Fibroblast of villous mesenchyme (primary cell): ENCODE data around the gene OR4F6. TPM values are rescaled to one million over a fixed set of nuclear protein-coding genes. Genes with fewer than 3 reads are reported as not detected.
"Not testable (repeated sequence)": the region's sequence is repeated elsewhere in the genome, so short reads cannot be mapped to it uniquely, and the experiment has no call there.

ENCODE experiments used
- DNase-seq: peaks from one replicate; pipeline ENCODE4 v3.0.0-alpha.2; 2010; ENCODE audit warnings: low read depth
- H3K4me3 ChIP-seq: 2 replicates; pipeline ENCODE4 v1.5.1; 2011; ENCODE audit warnings: low read depth, mild to moderate bottlenecking, low read length
- total RNA-seq: library from RNA; depleted of rRNA; stranded (reverse); fragments of >200 nt; gene quantifications from 2 replicates; pipeline ENCODE4 v1.2.3, GENCODE V29; 2012
- TF ChIP-seq, protein P1 (sequence below): IDR thresholded peaks from 2 replicates; pipeline ENCODE4 v1.5.1; 2012; ENCODE audit warnings: low read depth, mild to moderate bottlenecking, low read length; ENCODE audit not compliant: insufficient read depth

Gene OR4F6, protein sequence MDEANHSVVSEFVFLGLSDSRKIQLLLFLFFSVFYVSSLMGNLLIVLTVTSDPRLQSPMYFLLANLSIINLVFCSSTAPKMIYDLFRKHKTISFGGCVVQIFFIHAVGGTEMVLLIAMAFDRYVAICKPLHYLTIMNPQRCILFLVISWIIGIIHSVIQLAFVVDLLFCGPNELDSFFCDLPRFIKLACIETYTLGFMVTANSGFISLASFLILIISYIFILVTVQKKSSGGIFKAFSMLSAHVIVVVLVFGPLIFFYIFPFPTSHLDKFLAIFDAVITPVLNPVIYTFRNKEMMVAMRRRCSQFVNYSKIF
- not detected in 2 replicates for total RNA-seq

DNA sequence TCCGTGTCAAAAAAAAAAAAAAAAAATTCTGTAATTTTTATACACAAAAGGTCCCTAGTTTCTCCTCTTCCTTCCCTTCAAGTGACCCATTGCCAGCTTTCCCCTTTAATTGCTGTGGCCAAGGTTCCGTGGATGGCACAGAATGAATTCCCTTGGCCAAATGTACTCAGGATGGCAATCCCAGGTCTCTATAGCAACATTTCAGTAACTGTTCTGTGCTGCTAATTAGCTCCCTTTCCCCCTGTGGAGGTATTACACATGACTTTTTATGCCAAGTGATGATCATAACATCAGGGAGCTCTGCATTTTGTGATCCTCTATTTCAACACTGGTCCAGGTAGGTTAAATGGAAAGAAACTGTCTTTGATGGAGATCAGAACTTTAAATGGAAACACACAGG lies at the start of gene OR4F6:
TSS of gene OR4F6 (plus strand) at position 301 of the 400 bp plus-strand sequence. CDS start 2,211 bp downstream, outside the sequence.
- no peak for DNase-seq
- TF ChIP-seq, protein P1, sequence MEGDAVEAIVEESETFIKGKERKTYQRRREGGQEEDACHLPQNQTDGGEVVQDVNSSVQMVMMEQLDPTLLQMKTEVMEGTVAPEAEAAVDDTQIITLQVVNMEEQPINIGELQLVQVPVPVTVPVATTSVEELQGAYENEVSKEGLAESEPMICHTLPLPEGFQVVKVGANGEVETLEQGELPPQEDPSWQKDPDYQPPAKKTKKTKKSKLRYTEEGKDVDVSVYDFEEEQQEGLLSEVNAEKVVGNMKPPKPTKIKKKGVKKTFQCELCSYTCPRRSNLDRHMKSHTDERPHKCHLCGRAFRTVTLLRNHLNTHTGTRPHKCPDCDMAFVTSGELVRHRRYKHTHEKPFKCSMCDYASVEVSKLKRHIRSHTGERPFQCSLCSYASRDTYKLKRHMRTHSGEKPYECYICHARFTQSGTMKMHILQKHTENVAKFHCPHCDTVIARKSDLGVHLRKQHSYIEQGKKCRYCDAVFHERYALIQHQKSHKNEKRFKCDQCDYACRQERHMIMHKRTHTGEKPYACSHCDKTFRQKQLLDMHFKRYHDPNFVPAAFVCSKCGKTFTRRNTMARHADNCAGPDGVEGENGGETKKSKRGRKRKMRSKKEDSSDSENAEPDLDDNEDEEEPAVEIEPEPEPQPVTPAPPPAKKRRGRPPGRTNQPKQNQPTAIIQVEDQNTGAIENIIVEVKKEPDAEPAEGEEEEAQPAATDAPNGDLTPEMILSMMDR: no peak
- no peak within 1 kb of the TSS for H3K4me3 ChIP-seq

DNA sequence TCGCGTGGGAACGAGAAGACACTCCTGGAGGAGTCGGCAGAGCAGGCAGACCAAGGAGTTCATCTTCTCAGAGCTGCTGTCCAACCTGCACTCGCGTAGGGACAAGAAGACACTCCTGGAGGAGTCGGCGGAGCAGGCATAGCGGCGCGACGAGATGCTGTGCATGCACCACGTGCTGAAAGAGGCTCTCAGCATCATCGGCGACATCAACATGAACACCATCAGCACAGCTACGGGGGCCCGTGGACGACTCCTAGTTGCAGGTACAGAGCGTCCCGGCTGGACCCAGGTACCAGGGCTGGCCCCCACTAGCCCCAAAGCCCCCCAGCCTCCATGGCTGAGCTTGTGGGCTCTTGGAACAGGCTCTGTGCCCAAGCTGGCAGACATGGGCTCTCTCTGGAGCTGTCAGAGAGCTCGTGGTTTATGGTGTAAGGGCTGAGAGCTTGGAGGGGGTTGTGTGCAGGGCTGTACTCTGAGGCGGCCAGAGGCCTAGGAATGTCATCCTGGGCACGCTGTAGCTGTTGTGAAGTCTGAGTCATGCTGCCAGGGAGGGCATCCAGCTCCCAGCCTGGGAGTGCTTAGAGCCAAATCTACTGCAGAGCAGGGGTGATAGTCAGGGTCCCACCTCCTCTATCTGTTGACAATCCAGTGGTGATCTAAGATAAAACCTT lies 38.5 kb upstream of the OR4F6 start:
- DNase-seq, H3K4me3 ChIP-seq: not testable (repeated sequence)

DNA sequence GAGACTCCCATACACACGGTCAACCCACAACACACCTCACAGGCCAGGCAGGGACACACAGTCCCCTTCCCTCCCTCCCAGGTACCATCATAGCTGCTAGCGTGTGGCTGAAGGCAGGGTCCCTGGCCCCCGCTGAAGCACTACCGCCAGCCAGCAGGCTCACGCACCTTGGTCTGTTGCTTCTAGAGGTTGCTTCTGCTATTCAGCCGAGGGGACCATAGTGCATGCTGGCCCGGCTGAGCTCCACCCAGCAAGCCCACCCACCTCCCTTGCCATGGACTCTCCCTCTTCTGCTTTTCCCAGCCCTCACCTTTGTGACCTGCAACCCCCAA lies 38.0 kb upstream of the OR4F6 start:
- H3K4me3 ChIP-seq, DNase-seq: not testable (repeated sequence)

DNA sequence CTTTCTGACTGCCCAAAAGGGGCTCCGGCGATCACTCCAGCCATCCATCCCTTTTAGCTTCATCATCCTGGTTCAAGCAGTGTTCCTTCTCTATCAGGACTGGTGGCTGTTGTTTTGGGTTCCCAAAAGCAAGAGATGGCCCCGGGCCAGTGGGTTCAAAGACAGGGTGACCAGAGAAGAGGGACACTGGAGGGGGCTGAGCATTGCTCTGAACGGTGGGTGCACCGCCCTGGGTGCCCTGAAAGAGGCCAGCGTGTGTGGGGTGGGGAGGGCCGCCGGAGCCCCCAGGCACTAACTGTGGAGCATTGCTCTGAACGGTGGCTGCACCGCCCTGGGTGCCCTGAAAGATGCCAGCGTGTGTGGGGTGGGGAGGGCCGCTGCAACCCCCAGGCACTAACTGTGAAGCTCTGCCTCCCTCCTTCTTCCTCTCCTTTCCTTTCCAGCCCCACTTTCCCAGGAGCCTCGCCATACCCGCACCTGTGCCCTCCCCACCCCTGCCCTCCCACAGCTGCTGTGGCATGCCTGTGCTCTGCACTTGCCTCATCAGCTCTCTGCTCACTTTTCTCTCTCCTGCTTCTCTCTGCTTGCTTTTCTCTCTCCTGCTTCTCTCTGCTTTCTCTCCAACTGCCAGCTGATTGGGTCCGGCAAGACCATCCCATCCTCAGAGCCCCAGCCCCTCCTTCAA lies 37.4 kb upstream of the OR4F6 start:
- DNase-seq: no peak

DNA sequence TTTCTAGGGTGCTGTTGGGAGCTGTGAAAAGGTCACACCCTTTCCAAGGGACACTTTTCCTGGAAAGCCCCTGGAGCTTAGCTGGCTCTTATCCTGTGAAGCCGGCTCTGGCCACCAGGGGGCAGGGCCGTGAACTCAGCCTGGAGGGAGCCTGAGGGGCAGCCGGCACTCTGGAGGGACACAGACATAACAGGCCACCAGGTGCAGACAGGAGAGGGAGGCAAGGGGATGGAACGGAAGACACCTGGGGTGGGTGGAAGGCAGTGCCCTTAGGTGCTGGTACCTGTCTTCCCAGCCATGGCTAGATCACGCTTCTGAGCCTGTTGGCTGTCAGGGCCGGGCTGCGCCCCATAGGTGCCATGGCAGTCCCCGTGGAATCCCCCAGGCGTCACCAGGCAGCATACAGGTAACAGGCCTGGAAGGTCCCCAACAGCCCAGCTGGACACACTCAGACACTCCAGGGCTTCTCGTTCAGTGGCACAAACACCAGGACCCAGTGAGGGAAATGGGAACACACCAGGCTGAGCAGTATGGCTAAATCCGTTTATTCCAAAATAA lies 36.1 kb upstream of the OR4F6 start:
- DNase-seq, H3K4me3 ChIP-seq: not testable (repeated sequence)

More for the DNA sequence above, 37.4 kb upstream of the OR4F6 start:
- TF ChIP-seq, protein P1: no peak
- H3K4me3 ChIP-seq: no peak overlapping the region

DNA sequence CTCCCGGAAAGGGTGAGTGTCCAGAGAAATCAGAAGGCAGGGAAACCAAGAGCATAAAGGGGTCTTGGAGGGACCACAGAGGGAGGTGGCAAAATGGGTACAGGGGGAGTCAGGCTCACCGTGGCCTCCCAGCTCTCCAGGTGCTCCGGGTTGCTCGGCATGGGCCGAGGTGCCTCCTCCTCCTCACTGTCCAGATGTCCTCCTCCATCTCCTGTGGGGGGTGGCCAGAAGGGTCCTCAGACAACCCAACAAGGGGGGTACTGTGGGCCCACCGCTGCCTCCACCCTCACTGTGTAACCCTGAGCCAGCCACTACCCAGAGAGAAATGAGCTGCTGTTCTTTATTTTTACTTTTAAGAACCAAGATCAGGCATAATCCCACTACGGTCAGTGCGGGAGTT lies 30.4 kb upstream of the OR4F6 start:
- no peak for DNase-seq
- TF ChIP-seq, protein P1: no peak
- no peak overlapping the region for H3K4me3 ChIP-seq

DNA sequence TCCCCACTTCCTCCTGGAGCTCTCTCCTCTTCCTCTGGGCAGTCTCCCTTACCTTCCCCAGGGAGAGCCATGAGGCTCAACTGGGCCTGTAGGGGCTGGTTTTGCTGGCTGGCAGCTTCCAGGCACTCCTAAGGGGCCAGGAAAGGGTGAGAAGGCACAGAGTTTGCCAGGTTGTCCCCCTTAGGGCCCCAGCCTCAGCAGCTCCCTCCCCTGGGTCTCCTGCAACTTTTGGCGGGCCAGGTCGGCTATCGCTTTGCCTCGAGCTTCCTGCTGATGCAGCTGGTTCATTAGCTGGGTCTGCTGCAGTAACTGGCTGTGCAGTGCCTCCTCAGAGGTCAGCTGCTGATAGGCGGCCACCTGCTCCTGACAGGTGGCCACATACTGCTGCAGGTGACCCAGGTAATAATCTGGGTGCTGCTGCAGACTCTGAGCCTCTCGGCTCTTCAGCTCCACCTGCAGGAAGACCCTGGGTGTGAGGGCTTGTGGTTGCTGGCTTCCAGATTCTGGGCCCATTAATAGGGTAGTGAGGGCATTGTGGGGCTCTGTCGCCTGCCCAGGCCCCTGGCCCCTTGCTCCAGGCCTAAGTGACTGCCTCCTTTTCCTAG lies 29.7 kb upstream of the OR4F6 start:
- TF ChIP-seq, protein P1: peak; percentile 27
- no peak overlapping the region for H3K4me3 ChIP-seq
- no peak for DNase-seq

DNA sequence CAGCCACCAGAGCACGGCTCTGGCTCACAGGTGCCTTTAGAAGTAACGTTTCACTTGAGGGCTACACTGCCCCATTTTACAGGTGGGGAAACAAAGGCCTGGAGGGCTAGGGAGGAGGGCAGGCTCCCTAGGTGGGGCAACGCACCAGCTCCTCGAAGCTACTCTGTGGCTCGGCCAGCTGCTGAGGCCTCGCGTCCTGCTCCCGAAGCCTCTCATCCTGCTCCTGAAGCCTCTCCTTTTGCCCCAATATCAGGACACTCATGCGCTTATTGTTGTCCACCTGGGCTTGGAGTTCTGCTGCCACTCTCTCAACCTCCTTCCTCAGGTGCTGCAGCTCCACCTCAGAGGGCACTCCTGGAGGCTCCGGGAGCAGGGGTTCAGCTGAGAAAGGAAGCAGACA lies 28.2 kb upstream of the OR4F6 start:
- TF ChIP-seq, protein P1: no peak
- no peak overlapping the region for H3K4me3 ChIP-seq
- DNase-seq: no peak

DNA sequence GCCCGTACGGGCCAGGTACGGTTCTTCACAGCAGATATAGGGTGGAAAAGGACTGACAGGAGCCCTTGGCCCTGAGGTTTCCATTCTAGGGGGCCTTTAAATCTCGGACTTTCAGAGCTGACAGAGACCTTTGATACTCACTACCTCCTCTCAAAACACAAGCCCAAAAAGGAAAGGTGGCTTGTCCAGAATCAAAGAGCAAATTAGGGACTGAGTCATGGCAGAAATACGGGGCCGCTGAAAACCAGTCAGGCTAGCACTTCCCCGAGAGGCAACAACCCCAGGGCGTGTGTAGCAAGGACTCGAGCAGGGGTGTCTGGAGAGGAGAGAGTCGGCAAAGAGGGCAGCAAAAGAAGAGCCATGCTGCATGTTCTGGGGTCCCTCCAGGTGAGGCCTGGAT lies 24.7 kb upstream of the OR4F6 start:
- not testable (repeated sequence) for DNase-seq, H3K4me3 ChIP-seq

DNA sequence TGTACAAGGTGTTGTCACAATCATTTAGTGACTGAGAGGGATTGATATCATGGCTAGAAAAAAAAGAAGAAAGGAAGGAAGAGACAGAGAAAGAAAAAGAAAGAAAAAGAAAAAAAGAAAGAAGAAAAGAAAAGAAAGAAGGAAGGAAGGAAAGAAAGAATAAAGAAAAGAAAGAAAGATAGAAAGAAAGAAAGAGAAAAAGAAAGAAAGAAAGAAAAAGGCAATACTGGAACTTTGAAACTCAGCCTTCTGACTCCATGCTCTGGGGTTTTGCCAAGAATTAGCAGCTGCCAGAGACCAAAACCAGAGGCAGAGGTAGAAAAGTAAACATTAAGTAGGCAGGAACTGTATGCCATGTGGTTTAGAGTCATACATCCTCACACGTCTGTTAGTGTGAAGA lies 23.1 kb upstream of the OR4F6 start:
- DNase-seq: peak; percentile 32
- not testable (repeated sequence) for H3K4me3 ChIP-seq
